WTC11 (cell line): ENCODE results near the gene METTL22.

Source experiments
- ARID4B ChIP-seq: sonication (generic); formaldehyde crosslinking; IDR thresholded peaks from 2 replicates; pipeline ENCODE4 v1.8.0; 2023; ENCODE audit warnings: missing genetic modification reagents, mild to moderate bottlenecking, borderline replicate concordance
- CTCF ChIP-seq: fragments of 200-600 bp; IDR thresholded peaks from 2 replicates; pipeline ENCODE4 v1.8.0; 2022; ENCODE audit warnings: antibody characterized with exemption
- E2F1 ChIP-seq: sonication (generic); formaldehyde crosslinking; IDR thresholded peaks from 2 replicates; pipeline ENCODE4 v1.8.0; 2022; ENCODE audit warnings: mild to moderate bottlenecking, missing genetic modification reagents
- ERG ChIP-seq: fragments of 250-450 bp; sonication (Bioruptor Pico); IDR thresholded peaks from 2 replicates; pipeline ENCODE4 v1.8.0; 2021; ENCODE audit warnings: mild to moderate bottlenecking
- ETV6 ChIP-seq: sonication (generic); formaldehyde crosslinking; IDR thresholded peaks from 2 replicates; pipeline ENCODE4 v1.8.1; 2022; ENCODE audit warnings: mild to moderate bottlenecking, missing genetic modification reagents
- FOXP1 ChIP-seq: sonication (generic); formaldehyde crosslinking; IDR thresholded peaks from 2 replicates; pipeline ENCODE4 v1.8.0; 2022; ENCODE audit warnings: missing genetic modification reagents, mild to moderate bottlenecking, moderate library complexity, borderline replicate concordance
- FOXP4 ChIP-seq: sonication (generic); formaldehyde crosslinking; IDR thresholded peaks from 2 replicates; pipeline ENCODE4 v1.8.0; 2022; ENCODE audit warnings: mild to moderate bottlenecking, missing genetic modification reagents
- KAT7 ChIP-seq: sonication (generic); formaldehyde crosslinking; IDR thresholded peaks from 2 replicates; pipeline ENCODE4 v1.8.1; 2023; ENCODE audit warnings: missing genetic modification reagents, mild to moderate bottlenecking, borderline replicate concordance
- MLX ChIP-seq: sonication (generic); formaldehyde crosslinking; IDR thresholded peaks from 2 replicates; pipeline ENCODE4 v1.8.1; 2023; ENCODE audit warnings: mild to moderate bottlenecking, missing genetic modification reagents, moderate library complexity
- NFYB ChIP-seq: sonication (generic); formaldehyde crosslinking; conservative IDR thresholded peaks from 2 replicates; pipeline ENCODE4 v1.8.0; 2022; ENCODE audit warnings: low read depth, missing genetic modification reagents
- STAT6 ChIP-seq: sonication (generic); formaldehyde crosslinking; conservative IDR thresholded peaks from 2 replicates; pipeline ENCODE4 v1.8.1; 2023; ENCODE audit warnings: mild to moderate bottlenecking, low read depth, missing genetic modification reagents, moderate library complexity
- TCF7 ChIP-seq: sonication (generic); formaldehyde crosslinking; IDR thresholded peaks from 2 replicates; pipeline ENCODE4 v1.8.0; 2022; ENCODE audit warnings: mild to moderate bottlenecking, low read depth, missing genetic modification reagents, moderate library complexity
- ZNF232 ChIP-seq: sonication (generic); formaldehyde crosslinking; IDR thresholded peaks from 2 replicates; pipeline ENCODE4 v1.8.0; 2022; ENCODE audit warnings: mild to moderate bottlenecking, missing genetic modification reagents
- ZNF423 ChIP-seq: fragments of 250-450 bp; sonication (Bioruptor Pico); IDR thresholded peaks from 2 replicates; pipeline ENCODE4 v2.1.2; 2022; ENCODE audit warnings: mild to moderate bottlenecking, moderate library complexity

- no peak for TF ChIP-seq KAT7 (CRISPR knock-in tag)
- no peak for TF ChIP-seq CTCF
- no peak for TF ChIP-seq STAT6 (CRISPR knock-in tag)
- TF ChIP-seq E2F1 = no peak
- no peak for TF ChIP-seq NFYB (CRISPR knock-in tag)
- TF ChIP-seq ZNF232 (CRISPR knock-in tag) = no peak
- TF ChIP-seq ERG (CRISPR knock-in tag) = no peak
- no peak for TF ChIP-seq TCF7 (CRISPR knock-in tag)
- TF ChIP-seq FOXP4 (CRISPR knock-in tag) = no peak
- TF ChIP-seq ETV6 (CRISPR knock-in tag) = no peak
- no peak for TF ChIP-seq MLX (CRISPR knock-in tag)
- TF ChIP-seq ZNF423 (CRISPR knock-in tag) = no peak
- no peak for TF ChIP-seq FOXP1 (CRISPR knock-in tag)
- no peak for TF ChIP-seq ARID4B (CRISPR knock-in tag)
These were observed 7.7 kb downstream of the METTL22 start for GRCh38 chr16:8628981-8629725.
